Measurements from ENCODE around the gene RNF43. TPM values are rescaled to one million over a fixed set of nuclear protein-coding genes. Genes with fewer than 3 reads are reported as not detected.
A peak's percentile ranks its signal among the peaks of the same experiment; 100 is the strongest.

Gene RNF43
- total and polyA plus RNA-seq, 2 of the 13 experiments (the other 11 are each of a cell fraction or from before 2014, with no cell fraction given), result 31.0 to 53.4 TPM

DNA sequence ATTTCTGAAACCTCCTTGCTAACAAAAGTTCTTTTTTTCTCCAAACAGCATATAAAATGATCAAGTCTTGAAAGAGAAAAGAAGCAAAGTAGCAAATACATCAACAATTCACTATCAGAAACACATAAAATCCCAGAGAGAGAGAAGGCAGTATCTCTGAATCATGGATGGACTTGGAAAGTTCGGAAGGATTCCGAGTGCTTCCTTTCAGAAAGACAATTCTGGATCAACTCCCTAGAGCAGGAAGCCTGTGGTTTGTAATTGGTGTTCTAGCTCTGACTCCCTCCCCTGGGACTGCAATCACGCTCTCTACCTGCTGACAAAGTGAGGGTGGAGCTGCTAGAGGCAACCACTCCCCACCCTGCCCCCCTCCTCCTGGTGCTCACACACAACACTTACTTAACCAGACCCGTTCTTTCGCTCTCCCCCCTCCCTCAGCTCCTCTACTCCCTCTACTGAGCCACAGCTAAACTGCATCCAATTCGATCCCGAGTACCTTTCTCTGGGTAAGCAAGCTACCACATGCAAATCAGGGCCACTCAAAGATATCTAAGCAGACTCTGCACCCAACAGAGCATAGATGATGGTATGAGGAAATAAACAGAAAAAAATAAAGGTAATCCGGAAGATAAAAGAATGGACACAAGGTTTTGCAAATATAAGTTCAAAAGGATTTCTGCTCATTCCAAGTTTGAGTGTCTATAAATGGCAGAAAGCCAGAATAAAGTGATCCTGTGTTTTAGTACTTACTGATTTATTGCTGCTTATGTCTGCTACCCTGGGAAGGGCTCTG lies at the start of gene RNF43 (continued):
- TF ChIP-seq, protein P1, sequence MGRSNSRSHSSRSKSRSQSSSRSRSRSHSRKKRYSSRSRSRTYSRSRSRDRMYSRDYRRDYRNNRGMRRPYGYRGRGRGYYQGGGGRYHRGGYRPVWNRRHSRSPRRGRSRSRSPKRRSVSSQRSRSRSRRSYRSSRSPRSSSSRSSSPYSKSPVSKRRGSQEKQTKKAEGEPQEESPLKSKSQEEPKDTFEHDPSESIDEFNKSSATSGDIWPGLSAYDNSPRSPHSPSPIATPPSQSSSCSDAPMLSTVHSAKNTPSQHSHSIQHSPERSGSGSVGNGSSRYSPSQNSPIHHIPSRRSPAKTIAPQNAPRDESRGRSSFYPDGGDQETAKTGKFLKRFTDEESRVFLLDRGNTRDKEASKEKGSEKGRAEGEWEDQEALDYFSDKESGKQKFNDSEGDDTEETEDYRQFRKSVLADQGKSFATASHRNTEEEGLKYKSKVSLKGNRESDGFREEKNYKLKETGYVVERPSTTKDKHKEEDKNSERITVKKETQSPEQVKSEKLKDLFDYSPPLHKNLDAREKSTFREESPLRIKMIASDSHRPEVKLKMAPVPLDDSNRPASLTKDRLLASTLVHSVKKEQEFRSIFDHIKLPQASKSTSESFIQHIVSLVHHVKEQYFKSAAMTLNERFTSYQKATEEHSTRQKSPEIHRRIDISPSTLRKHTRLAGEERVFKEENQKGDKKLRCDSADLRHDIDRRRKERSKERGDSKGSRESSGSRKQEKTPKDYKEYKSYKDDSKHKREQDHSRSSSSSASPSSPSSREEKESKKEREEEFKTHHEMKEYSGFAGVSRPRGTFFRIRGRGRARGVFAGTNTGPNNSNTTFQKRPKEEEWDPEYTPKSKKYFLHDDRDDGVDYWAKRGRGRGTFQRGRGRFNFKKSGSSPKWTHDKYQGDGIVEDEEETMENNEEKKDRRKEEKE (IDR thresholded peaks at IDR 0.05), result no peak
- TF ChIP-seq ZNF552 (CRISPR knock-in tag; IDR thresholded peaks at IDR 0.05; ENCODE audit: borderline replicate concordance) (0 out of 2 replicates have a peak, but pooled peaks have one; percentile 6), ZNF337 (CRISPR knock-in tag; IDR thresholded peaks at IDR 0.05; ENCODE audit: borderline replicate concordance, low read depth) (no peak), ETV5 (CRISPR knock-in tag; IDR thresholded peaks at IDR 0.05; ENCODE audit: borderline replicate concordance) (peak; percentile 76; the same call in 1 of the 2 replicates), ZNF12 (CRISPR knock-in tag; IDR thresholded peaks at IDR 0.05) (peak; percentile 70; the same call in 1 of the 2 replicates), ATF7-NPFF (CRISPR knock-in tag; IDR thresholded peaks at IDR 0.05; ENCODE audit: low read depth) (peak; percentile 64; the same call in 1 of the 2 replicates), FOXJ3 (CRISPR knock-in tag; IDR thresholded peaks at IDR 0.05; ENCODE audit: borderline replicate concordance) (no peak; the same call in none of the 2 replicates), TRIM24 (CRISPR knock-in tag; IDR thresholded peaks at IDR 0.05) (no peak), ZNF720 (CRISPR knock-in tag; IDR thresholded peaks at IDR 0.05) (0 out of 2 replicates have a peak, but pooled peaks have one; percentile 48), HOXD1 (CRISPR knock-in tag; IDR thresholded peaks at IDR 0.05) (peak; percentile 91), ADNP (CRISPR knock-in tag; IDR thresholded peaks at IDR 0.05) (no peak), ZNF543 (CRISPR knock-in tag; IDR thresholded peaks at IDR 0.05) (0 out of 2 replicates have a peak, but pooled peaks have one; percentile 58), KLF12 (CRISPR knock-in tag; IDR thresholded peaks at IDR 0.05; ENCODE audit: borderline replicate concordance) (peak; percentile 81; the same call in 1 of the 2 replicates), TARDBP (CRISPR knock-in tag; IDR thresholded peaks at IDR 0.05) (peak; percentile 96), ZMYM3 (CRISPR knock-in tag; IDR thresholded peaks at IDR 0.05) (peak; percentile 79), ZNF451 (CRISPR knock-in tag; IDR thresholded peaks at IDR 0.05) (peak; percentile 81; the same call in 1 of the 2 replicates), PPARG (CRISPR knock-in tag; conservative IDR thresholded peaks at IDR 0.05) (0 out of 2 replicates have a peak, but pooled peaks have one; percentile 47), HNF4G (IDR thresholded peaks at IDR 0.05; ENCODE audit: borderline replicate concordance, low read depth, low read length) (peak; percentile 45; the same call in 1 of the 2 replicates), HNF4G (CRISPR knock-in tag; IDR thresholded peaks at IDR 0.05; ENCODE audit: borderline replicate concordance, low read depth) (peak; percentile 64; the same call in 1 of the 2 replicates)
- TF ChIP-seq, protein P2, sequence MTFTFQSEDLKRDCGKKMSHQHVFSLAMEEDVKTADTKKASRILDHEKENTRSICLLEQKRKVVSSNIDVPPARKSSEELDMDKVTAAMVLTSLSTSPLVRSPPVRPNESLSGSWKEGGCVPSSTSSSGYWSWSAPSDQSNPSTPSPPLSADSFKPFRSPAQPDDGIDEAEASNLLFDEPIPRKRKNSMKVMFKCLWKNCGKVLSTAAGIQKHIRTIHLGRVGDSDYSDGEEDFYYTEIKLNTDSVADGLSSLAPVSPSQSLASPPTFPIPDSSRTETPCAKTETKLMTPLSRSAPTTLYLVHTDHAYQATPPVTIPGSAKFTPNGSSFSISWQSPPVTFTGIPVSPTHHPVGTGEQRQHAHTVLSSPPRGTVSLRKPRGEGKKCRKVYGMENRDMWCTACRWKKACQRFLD (CRISPR knock-in tag; IDR thresholded peaks at IDR 0.05; ENCODE audit: borderline replicate concordance), result no peak; the same call in 1 of the 2 replicates
- TF ChIP-seq, protein P3, sequence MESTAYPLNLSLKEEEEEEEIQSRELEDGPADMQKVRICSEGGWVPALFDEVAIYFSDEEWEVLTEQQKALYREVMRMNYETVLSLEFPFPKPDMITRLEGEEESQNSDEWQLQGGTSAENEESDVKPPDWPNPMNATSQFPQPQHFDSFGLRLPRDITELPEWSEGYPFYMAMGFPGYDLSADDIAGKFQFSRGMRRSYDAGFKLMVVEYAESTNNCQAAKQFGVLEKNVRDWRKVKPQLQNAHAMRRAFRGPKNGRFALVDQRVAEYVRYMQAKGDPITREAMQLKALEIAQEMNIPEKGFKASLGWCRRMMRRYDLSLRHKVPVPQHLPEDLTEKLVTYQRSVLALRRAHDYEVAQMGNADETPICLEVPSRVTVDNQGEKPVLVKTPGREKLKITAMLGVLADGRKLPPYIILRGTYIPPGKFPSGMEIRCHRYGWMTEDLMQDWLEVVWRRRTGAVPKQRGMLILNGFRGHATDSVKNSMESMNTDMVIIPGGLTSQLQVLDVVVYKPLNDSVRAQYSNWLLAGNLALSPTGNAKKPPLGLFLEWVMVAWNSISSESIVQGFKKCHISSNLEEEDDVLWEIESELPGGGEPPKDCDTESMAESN (CRISPR knock-in tag; conservative IDR thresholded peaks at IDR 0.05), result peak; percentile 82
- TF ChIP-seq, protein P4, sequence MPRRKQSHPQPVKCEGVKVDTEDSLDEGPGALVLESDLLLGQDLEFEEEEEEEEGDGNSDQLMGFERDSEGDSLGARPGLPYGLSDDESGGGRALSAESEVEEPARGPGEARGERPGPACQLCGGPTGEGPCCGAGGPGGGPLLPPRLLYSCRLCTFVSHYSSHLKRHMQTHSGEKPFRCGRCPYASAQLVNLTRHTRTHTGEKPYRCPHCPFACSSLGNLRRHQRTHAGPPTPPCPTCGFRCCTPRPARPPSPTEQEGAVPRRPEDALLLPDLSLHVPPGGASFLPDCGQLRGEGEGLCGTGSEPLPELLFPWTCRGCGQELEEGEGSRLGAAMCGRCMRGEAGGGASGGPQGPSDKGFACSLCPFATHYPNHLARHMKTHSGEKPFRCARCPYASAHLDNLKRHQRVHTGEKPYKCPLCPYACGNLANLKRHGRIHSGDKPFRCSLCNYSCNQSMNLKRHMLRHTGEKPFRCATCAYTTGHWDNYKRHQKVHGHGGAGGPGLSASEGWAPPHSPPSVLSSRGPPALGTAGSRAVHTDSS (CRISPR knock-in tag; conservative IDR thresholded peaks at IDR 0.05), result no peak
